Right lobe of liver (tissue), 6 donors: ENCODE results near the gene HOMER2. TPM values are rescaled to one million over a fixed set of nuclear protein-coding genes. Genes with fewer than 3 reads are reported as not detected.

Experiments used
- ATAC-seq, 4 donors: fragments of 200-7000 bp; cut with Tn5 transposase; one replicate each; pipeline ENCODE4 v1.9.1; 2020; ENCODE audit warnings: mild to moderate bottlenecking in 4 of 4, moderate library complexity in 4 of 4
- DNase-seq, 3 donors: peaks; one replicate each; pipeline ENCODE4 v3.0.0-alpha.2; 2020
- H3K27ac ChIP-seq, 3 donors: fragments of 200-600 bp; one replicate each; pipeline ENCODE4 v1.8.0; 2022
- H3K27me3 ChIP-seq, 2 donors: fragments of 200-600 bp; one replicate each; pipeline ENCODE4 v1.8.0; 2022
- H3K36me3 ChIP-seq, 4 donors: fragments of 200-600 bp; sonication (generic) in 1 of 4; one replicate each; pipeline versions ENCODE4 v1.5.1 to v1.8.0; 2017 to 2022; ENCODE audit warnings: control low read depth in 1 of 4
- H3K4me1 ChIP-seq, 4 donors: fragments of 200-600 bp; sonication (generic) in 1 of 4; one replicate each; pipeline versions ENCODE4 v1.5.1 to v1.8.0; 2017 to 2022; ENCODE audit warnings: control low read depth in 1 of 4
- H3K4me3 ChIP-seq, 3 donors: fragments of 200-600 bp; one replicate each; pipeline ENCODE4 v1.8.0; 2022
- H3K9me3 ChIP-seq, 4 donors: fragments of 200-600 bp; sonication (generic) in 1 of 4; one replicate each; pipeline versions ENCODE4 v1.5.1 to v1.8.0; 2017 to 2022; ENCODE audit warnings: control low read depth in 1 of 4
- POLR2A ChIP-seq: fragments of 450-650 bp; IDR thresholded peaks from one replicate; pipeline ENCODE4 v1.6.1; 2017; ENCODE audit warnings: antibody characterized with exemption, mild to moderate bottlenecking
- WGBS: methylation state at CpG from one replicate; pipeline ENCODE4 v1.1.6; 2018; ENCODE audit warnings: low coverage, low lambda C conversion rate; ENCODE audit not compliant: insufficient coverage; ENCODE audit errors: missing lambda C conversion rate; 5-methylcytosine and 5-hydroxymethylcytosine counted together
- intact Hi-C, 2 donors: fragments of 100-400 bp; cut with DNase I; formaldehyde crosslinking; loops; one replicate each; pipeline versions ENCODE4 v1.11.2 to v1.14.1; 2022
- total RNA-seq, 6 experiments: library from RNA; depleted of rRNA in 2 of 6; stranded (reverse); fragments of >200 nt in 2 of 6; fragmentation: NEBNext Ultra II Directional in 3 of 6; extraction: Animal tissue kit (Norgen Biotek cat#: 25700) in 3 of 6; gene quantifications; one replicate each; pipeline versions ENCODE4 v1.1.0 to v1.2.4, GENCODE V29; 2016 to 2023
- TF ChIP-seq, protein P1 (sequence below), 4 donors: fragments of 200-600 bp in 3 of 4; fragments of 450-650 bp in 1 of 4; IDR thresholded peaks; one replicate each; pipeline versions ENCODE4 v1.5.1 to v1.8.0; 2016 to 2022; ENCODE audit warnings: antibody characterized with exemption in 4 of 4, mild to moderate bottlenecking in 2 of 4
- donor health status: DM: no; HTN: yes; CAD: no.
- donor health status: DM: no; HTN: no; CAD: no.
- donor health status: DM: no; HTN: no; CAD: no.
- donor health status: DM: no; HTN: yes; CAD: no.
- donor health status: DM: no; HTN: yes; CAD: no.

The HOMER2 gene
- total RNA-seq, 6 experiments from 2014 or later = 16.8 to 66.2 (median 60.7) TPM

DNA sequence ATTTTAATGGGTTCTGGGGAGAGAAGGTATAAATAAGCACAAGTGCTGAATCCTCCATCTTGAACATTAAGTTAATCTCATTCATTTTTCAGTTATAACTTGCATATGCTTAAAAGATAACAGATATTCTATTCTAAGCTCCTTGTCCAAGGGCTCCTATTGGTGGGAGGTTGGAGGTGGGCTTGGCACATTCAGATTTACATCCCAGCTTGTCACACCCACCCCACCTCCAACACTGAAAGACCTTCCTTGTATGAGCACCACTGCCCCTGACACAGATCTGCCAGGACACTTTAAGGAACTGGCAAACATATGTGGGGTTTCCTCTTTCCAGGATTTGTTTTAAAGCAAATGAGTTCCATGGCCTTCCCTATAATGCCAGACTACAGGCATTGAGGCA lies 30.6 kb downstream of the HOMER2 start:
- intact Hi-C loops = no loop called here
- H3K4me1 ChIP-seq = peaks cover 0 to 48% (median 23%) of the 10 kb centered on the region in 4 donors

DNA sequence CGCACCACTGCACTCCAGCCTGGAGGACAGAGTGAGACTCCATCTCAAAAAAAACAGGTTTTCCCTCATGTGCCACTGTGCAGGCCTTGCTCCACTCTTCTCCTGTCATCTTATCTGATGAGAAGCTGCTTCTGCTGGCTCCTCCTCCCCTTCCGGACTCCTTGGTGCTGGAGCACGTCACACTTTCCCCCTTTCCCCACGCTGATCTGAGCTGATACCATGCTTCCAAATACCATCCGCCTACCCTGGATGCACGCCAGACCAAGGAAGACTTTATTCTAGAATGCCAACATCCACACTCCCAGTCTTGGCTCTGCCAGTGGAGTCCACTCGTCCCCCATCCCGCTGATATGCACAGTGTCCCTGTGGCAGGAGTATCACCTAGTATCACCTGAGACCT lies 31.3 kb downstream of the HOMER2 start:
- Histone ChIP-seq H3K36me3 (no peaks in the 10 kb centered on the region), H3K4me1 (peaks cover 0 to 55% (median 23%) of the 10 kb centered on the region in 4 donors), H3K4me3 (no peak overlapping the region), H3K9me3 (no peaks in the 10 kb centered on the region), H3K27me3 (no peaks in the 10 kb centered on the region), H3K27ac (peak overlapping the region in 2 of 3 donors; percentile 33 to 92)
- 36% methylated on average over 7 of the region's 8 CpGs for WGBS
- intact Hi-C loops = no loop called here
- no peak for TF ChIP-seq POLR2A
- TF ChIP-seq, protein P1, sequence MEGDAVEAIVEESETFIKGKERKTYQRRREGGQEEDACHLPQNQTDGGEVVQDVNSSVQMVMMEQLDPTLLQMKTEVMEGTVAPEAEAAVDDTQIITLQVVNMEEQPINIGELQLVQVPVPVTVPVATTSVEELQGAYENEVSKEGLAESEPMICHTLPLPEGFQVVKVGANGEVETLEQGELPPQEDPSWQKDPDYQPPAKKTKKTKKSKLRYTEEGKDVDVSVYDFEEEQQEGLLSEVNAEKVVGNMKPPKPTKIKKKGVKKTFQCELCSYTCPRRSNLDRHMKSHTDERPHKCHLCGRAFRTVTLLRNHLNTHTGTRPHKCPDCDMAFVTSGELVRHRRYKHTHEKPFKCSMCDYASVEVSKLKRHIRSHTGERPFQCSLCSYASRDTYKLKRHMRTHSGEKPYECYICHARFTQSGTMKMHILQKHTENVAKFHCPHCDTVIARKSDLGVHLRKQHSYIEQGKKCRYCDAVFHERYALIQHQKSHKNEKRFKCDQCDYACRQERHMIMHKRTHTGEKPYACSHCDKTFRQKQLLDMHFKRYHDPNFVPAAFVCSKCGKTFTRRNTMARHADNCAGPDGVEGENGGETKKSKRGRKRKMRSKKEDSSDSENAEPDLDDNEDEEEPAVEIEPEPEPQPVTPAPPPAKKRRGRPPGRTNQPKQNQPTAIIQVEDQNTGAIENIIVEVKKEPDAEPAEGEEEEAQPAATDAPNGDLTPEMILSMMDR (IDR thresholded peaks at IDR 0.05) = no peak
- DNase-seq = peak in 1 of 3 donors; percentile 64
- ATAC-seq = peak in 3 of 4 donors; percentile 6 to 17 (median 14)

More for the DNA sequence above, 30.6 kb downstream of the HOMER2 start:
- DNase-seq = no peak
- no peaks in the 10 kb centered on the region for H3K9me3 ChIP-seq
- no peaks in the 10 kb centered on the region for H3K27me3 ChIP-seq
- TF ChIP-seq, protein P1 (IDR thresholded peaks at IDR 0.05) = no peak
- TF ChIP-seq POLR2A = no peak
- H3K27ac ChIP-seq = peak overlapping the region in 1 of 3 donors; percentile 92
- H3K4me3 ChIP-seq = no peak overlapping the region
- H3K36me3 ChIP-seq = no peaks in the 10 kb centered on the region
- no peak for ATAC-seq

DNA sequence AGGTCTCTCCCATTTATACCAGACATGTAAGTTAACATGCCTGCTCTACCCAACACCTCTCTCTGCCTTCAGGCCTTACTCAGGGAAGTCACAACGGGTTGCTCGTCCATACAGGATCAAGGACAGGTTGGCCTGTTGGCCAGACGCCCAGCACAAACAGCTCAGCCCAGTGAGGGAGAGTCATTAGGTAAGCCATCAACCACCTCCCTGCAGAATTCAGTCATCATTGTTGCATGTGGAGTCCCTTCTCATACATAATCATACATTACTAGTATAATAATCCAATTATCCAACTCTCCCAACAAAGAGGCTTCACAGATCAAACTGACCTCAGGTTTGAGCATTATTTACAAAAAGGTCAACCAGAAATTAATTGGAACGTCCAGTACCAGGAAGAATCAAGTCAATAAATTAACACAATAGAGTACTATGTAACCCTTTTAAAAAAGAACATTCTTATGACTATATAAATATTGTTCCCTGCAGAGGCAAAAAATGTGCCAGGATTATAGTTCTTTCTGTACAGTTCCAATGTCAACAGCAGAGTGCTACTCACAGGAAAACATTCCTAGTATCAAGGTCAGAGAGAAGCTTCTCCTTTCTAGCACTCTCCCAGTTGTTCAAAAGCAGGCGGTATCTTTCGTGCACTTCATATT lies 33.2 kb downstream of the HOMER2 start:
- Histone ChIP-seq H3K27me3 (no peaks in the 10 kb centered on the region), H3K36me3 (no peaks in the 10 kb centered on the region), H3K9me3 (no peaks in the 10 kb centered on the region), H3K4me3 (no peak overlapping the region), H3K4me1 (peaks cover 0 to 72% (median 23%) of the 10 kb centered on the region in 4 donors), H3K27ac (peak overlapping the region; percentile 61 to 92 (median 87))
- intact Hi-C loops = no loop called here
- peak; percentile 73 to 84 (median 80) for ATAC-seq
- 9% methylated on average over 5 of the region's 6 CpGs for WGBS
- no peak for TF ChIP-seq POLR2A
- TF ChIP-seq, protein P1 (IDR thresholded peaks at IDR 0.05) = no peak
- DNase-seq = peak; percentile 86 to 90 (median 88)

DNA sequence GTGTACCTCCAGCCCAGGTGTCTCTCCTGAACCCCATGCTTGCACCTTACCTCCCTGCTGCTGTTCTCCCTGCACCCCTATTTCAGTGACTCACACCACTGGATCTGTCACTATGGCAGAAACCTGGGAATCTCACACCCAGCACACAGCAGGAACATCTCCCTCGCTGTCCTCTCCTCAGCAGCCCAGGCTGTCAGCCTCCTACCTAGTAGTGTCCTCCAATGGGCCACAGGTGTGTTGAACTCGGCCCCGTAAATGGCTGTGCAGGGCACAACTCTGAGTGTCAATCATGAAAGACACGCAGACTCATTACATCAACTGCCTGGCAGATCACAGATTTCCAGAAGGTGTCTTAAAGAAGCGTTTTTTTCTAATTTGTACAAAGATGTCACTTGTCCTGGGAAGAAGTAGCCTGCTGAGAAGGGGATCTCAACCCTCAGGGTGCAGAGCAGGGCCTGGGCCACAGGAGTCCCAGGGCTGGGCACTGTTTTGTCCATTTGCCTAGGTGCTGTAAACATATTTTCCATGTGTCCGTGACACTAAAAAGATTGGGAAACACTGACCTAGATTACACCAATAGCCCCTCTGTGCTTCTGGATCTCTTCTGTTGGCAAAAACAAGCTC lies 33.8 kb downstream of the HOMER2 start:
- intact Hi-C loops = no loop called here
- TF ChIP-seq, protein P1 (IDR thresholded peaks at IDR 0.05) = peak in 1 of 4 donors; percentile 13
- TF ChIP-seq POLR2A = no peak
- ATAC-seq = peak in 3 of 4 donors; percentile 38 to 74 (median 64)
- WGBS = 50% methylated on average over 5 of the region's 6 CpGs
- H3K9me3 ChIP-seq = no peaks in the 10 kb centered on the region
- H3K4me3 ChIP-seq = no peak overlapping the region
- H3K4me1 ChIP-seq = peaks cover 0 to 72% (median 23%) of the 10 kb centered on the region in 4 donors
- peak overlapping the region; percentile 61 to 92 (median 87) for H3K27ac ChIP-seq
- H3K36me3 ChIP-seq = no peaks in the 10 kb centered on the region
- H3K27me3 ChIP-seq = no peaks in the 10 kb centered on the region
- DNase-seq = no peak
